K562 (cell line): ENCODE results near the gene RAB25. TPM values are rescaled to one million over a fixed set of nuclear protein-coding genes. Genes with fewer than 3 reads are reported as not detected.

Experiments
- ARID2 ChIP-seq: fragments of 450-650 bp; IDR thresholded peaks from 2 replicates; pipeline ENCODE4 v1.6.1; 2017; ENCODE audit warnings: antibody characterized with exemption, mild to moderate bottlenecking
- CTCFL ChIP-seq: IDR thresholded peaks from 2 replicates; pipeline ENCODE4 v1.6.1; 2011; ENCODE audit warnings: borderline replicate concordance, low read depth, mild to moderate bottlenecking, moderate library complexity, low read length; ENCODE audit not compliant: insufficient read depth, poor library complexity, severe bottlenecking
- CXXC5 ChIP-seq: fragments of 250-450 bp; sonication (Bioruptor Pico); IDR thresholded peaks from 2 replicates; pipeline ENCODE4 v1.8.0; 2022; ENCODE audit warnings: inconsistent platforms, mild to moderate bottlenecking, moderate library complexity
- ETV6 ChIP-seq, 3 experiments: fragments of 150-350 bp in 1 of 3; sonication (generic) in 1 of 3; formaldehyde crosslinking in 1 of 3; IDR thresholded peaks; 2 replicates each; pipeline versions ENCODE4 v1.6.1 to v1.8.0; 2014 to 2022; ENCODE audit warnings: borderline replicate concordance in 2 of 3, low read depth in 2 of 3, antibody characterized with exemption in 1 of 3, low read length in 1 of 3, mild to moderate bottlenecking in 1 of 3, missing genetic modification reagents in 1 of 3
- FOSL1 ChIP-seq: fragments of 200-800 bp; sonication (Bioruptor generic); conservative IDR thresholded peaks from 2 replicates; pipeline ENCODE4 v1.6.1; 2016; ENCODE audit warnings: missing genetic modification characterization, missing compliant biosample characterization
- HMG20A ChIP-seq: fragments of 450-650 bp; formaldehyde crosslinking; conservative IDR thresholded peaks from 2 replicates; pipeline ENCODE4 v1.4.0; 2020; ENCODE audit warnings: mild to moderate bottlenecking, mixed read lengths
- ILK ChIP-seq: fragments of 450-650 bp; IDR thresholded peaks from 2 replicates; pipeline ENCODE4 v1.6.1; 2016; ENCODE audit warnings: missing genetic modification characterization, low read depth, mild to moderate bottlenecking, missing compliant biosample characterization, moderate library complexity, borderline replicate concordance
- MEF2A ChIP-seq: IDR thresholded peaks from 2 replicates; pipeline ENCODE4 v1.6.1; 2011; ENCODE audit warnings: low read depth, mild to moderate bottlenecking, low read length, moderate library complexity; ENCODE audit not compliant: control insufficient read depth
- NFXL1 ChIP-seq: fragments of 450-650 bp; formaldehyde crosslinking; IDR thresholded peaks from 2 replicates; pipeline ENCODE4 v1.4.0; 2021; ENCODE audit warnings: mild to moderate bottlenecking
- POLR2AphosphoS2 ChIP-seq: IDR thresholded peaks from 2 replicates; pipeline ENCODE4 v1.6.1; 2012; ENCODE audit warnings: low read length, improper control_type of control experiment
- REST ChIP-seq, 2 experiments: fragments of 450-650 bp; formaldehyde crosslinking in 1 of 2; IDR thresholded peaks; 2 replicates each; pipeline versions ENCODE4 v1.4.0 to v1.6.1; 2014 to 2020; ENCODE audit warnings: mild to moderate bottlenecking in 2 of 2, borderline replicate concordance in 1 of 2, low read depth in 1 of 2
- SMAD1 ChIP-seq: fragments of 150-350 bp; IDR thresholded peaks from 2 replicates; pipeline ENCODE4 v1.6.1; 2014; ENCODE audit warnings: low read length, low read depth; ENCODE audit not compliant: partially characterized antibody
- ZNF143 ChIP-seq: sonication (generic); formaldehyde crosslinking; IDR thresholded peaks from 2 replicates; pipeline ENCODE4 v1.9.0; 2022; ENCODE audit warnings: mild to moderate bottlenecking, missing genetic modification reagents
- ZNF76 ChIP-seq: fragments of 250-450 bp; sonication (Bioruptor Pico); IDR thresholded peaks from 2 replicates; pipeline ENCODE4 v1.4.0; 2020; ENCODE audit warnings: mild to moderate bottlenecking, moderate library complexity, borderline replicate concordance
- polyA plus RNA-seq, 8 experiments: library from polyadenylated mRNA; depleted of rRNA in 4 of 8; stranded (reverse) in 5 of 8; unstranded in 3 of 8; fragments of >200 nt; fragmentation: Nextera tagmentation in 2 of 8; fragmentation: Illumina TruSeq in 1 of 8; extraction: Ambion mirVana in 2 of 8; extraction: Trizol in 1 of 8; gene quantifications; 2 replicates each; pipeline versions ENCODE4 v1.2.1 to v1.2.3, GENCODE V29; 2011 to 2014; ENCODE audit warnings: inconsistent platforms in 1 of 8, missing spikeins in 1 of 8
- total RNA-seq, 7 experiments: library from RNA; depleted of rRNA in 6 of 7; stranded (reverse); fragments of >200 nt in 6 of 7; fragmentation: Illumina TruSeq in 2 of 7; extraction: Trizol in 2 of 7; gene quantifications; 2 replicates each; pipeline versions ENCODE4 v1.2.1 to v1.2.3, GENCODE V29; 2011 to 2021; ENCODE audit warnings: low replicate concordance in 1 of 7
- TF ChIP-seq, protein P1 (sequence below): fragments of 450-650 bp; IDR thresholded peaks from 2 replicates; pipeline ENCODE4 v1.6.1; 2016

The RAB25 gene
- total and polyA plus RNA-seq, 9 of the 15 experiments (the other 6 are each of a cell fraction or from before 2014, with no cell fraction given) = 0.10 to 0.27 (median 0.13) TPM; not detected in 6

DNA sequence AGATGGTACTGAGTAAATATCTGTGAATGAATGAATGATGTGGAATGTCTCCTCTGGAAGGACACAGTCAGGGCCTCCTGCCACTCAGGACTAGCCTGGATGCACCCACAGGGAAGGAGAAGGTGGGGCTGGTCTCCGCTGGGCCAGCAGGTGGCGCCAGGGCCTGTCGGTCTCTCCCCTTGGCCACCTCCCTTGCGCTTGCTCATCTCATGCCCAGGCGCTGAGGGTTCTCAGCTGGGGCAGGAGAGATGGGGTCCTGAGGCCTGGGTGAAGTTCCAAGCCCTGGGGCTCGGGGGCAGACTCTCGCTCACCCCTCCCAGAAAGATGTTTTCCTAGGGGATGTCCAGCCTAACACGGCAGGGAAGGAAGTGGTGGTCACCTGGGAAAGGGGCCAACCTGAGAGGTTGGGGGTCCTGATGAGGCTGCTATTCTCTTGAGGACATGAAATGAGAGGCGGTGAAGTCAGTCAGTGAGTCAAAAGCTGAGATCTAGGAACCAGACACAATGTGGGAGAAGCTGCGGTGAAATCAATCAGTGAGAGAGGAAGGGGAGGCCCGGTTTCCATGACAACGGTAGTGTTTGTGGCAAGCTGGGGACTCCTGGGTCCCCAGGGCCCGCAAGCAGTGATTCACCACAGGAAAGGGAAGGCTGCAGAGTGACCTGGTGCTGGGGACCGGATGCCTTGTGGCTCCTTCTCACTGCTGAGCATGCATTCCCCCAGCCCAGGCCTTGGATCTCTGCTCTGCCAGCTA lies 35.9 kb downstream of the RAB25 start (continued):
- no peak for TF ChIP-seq NFXL1 (CRISPR knock-in tag)
- peak; percentile 34 for TF ChIP-seq SMAD1
- TF ChIP-seq MEF2A = no peak
- peak; percentile 48; the same call in 1 of the 2 replicates for TF ChIP-seq FOSL1 (tag)
- TF ChIP-seq ILK = no peak
- peak; percentile 82 for TF ChIP-seq CTCFL
- peak; percentile 34; the same call in 1 of the 2 replicates for TF ChIP-seq CXXC5
- no peak for TF ChIP-seq ETV6 (IDR thresholded peaks at IDR 0.05; ENCODE audit: borderline replicate concordance in 1 of 2, low read depth in 2 of 2, low read length in 1 of 2)
- no peak for TF ChIP-seq ETV6 (CRISPR knock-in tag; IDR thresholded peaks at IDR 0.05; ENCODE audit: borderline replicate concordance)
- TF ChIP-seq, protein P1, sequence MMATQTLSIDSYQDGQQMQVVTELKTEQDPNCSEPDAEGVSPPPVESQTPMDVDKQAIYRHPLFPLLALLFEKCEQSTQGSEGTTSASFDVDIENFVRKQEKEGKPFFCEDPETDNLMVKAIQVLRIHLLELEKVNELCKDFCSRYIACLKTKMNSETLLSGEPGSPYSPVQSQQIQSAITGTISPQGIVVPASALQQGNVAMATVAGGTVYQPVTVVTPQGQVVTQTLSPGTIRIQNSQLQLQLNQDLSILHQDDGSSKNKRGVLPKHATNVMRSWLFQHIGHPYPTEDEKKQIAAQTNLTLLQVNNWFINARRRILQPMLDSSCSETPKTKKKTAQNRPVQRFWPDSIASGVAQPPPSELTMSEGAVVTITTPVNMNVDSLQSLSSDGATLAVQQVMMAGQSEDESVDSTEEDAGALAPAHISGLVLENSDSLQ = peak; percentile 74; the same call in 1 of the 2 replicates
- peak; percentile 95 for TF ChIP-seq REST (IDR thresholded peaks at IDR 0.05; ENCODE audit: borderline replicate concordance)
- no peak for TF ChIP-seq REST (CRISPR knock-in tag; IDR thresholded peaks at IDR 0.05; ENCODE audit: low read depth)
- no peak for TF ChIP-seq ZNF143 (CRISPR knock-in tag)
- TF ChIP-seq POLR2AphosphoS2 = no peak
- TF ChIP-seq HMG20A (CRISPR knock-in tag) = no peak
- TF ChIP-seq ARID2 = peak; percentile 91
- TF ChIP-seq ZNF76 = no peak
